ENCODE measurements around the gene FBXO24. TPM values are rescaled to one million over a fixed set of nuclear protein-coding genes. Genes with fewer than 3 reads are reported as not detected.

FBXO24 gene
- total and polyA plus RNA-seq, 2 of the 8 experiments (the other 6 are each of a cell fraction or from before 2014, with no cell fraction given): 0.35 to 0.57 TPM

DNA sequence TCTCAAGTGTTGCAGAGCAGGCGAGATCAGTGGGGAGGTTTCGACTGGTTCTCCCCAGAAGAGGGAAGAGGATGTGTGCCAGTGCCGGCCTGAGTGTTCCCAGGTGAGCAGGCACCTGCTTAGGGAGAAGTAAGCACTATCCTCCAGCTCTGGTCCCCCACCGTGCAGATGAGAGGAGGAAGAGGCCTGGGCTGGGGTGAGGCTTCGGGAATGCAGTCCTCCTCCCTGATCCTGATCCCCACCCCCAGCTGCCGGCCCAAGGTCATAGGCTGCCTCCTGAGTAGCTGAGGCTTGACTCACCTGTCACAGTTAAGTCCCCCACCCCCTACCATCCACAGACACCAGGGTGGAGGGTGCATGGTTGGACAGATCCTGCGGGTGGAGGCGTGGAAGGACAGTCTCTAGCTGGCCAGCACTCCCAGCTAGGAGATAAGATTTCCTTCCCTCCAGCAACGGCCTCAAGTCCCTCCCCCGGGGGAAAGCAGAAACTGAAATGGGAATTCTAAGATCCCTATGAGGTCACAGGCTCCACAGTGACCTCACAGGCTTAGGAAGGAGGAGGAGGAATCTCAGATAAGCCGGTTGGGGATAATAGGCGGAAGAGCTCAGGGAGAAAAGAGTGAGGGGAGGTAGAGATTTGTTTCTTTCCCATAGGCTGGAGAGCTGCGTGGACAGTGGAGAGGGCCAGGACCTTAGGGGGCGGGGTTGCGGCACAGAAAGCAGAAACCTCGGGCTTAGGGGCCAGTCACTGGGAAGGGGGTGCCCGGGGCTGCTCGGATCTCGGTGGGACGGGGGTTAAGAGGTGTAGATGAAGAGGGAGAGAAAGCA, 1.2 kb upstream of the FBXO24 start (continued):
- TF ChIP-seq SP2 (IDR thresholded peaks at IDR 0.05; ENCODE audit: low read length) (no peak), POU5F1 (IDR thresholded peaks at IDR 0.05; ENCODE audit: low read depth, low read length) (no peak), EZH2 (IDR thresholded peaks at IDR 0.05; ENCODE audit: low read depth, low read length, severe bottlenecking) (no peak), RAD21 (IDR thresholded peaks at IDR 0.05 in 1 of 2, conservative IDR thresholded peaks at IDR 0.05 in 1 of 2; ENCODE audit: low read depth in 2 of 2, low read length in 2 of 2) (no peak)

Measured in H1 (cell line).